OCI-LY3 (cell line): Measurements from ENCODE around the gene NNT.

Source experiments
- CTCF ChIP-seq: fragments of 200-600, 300-600 bp; sonication (generic); IDR thresholded peaks from 2 replicates; pipeline ENCODE4 v1.5.1; 2014; ENCODE audit warnings: antibody characterized with exemption, low read length, low read depth
- EZH2phosphoT487 ChIP-seq: fragments of 200-600 bp; shearing (Covaris generic); IDR thresholded peaks from 2 replicates; pipeline ENCODE4 v1.6.1; 2018; ENCODE audit warnings: antibody characterized with exemption, mixed run types, low read depth

DNA sequence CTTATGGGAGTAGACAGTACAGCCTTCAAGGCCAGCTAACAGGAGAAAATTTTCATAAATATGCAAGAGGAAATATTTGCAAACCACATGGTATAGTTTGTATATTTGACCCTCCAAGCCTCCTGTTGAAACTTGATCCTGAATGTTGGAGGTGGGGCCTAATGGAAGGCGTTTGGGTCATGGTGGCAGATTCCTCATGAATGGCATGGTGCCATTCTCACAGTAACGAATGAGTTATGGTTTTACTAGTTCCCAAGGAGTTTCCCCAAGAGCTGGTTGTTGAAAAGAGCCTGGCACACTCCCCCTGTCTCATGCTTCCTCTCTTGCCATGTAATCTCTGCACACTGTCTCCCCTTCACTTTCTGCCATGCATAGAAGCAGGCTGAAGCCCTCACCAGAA is 42.9 kb upstream of the NNT start:
- no peak for TF ChIP-seq CTCF
- TF ChIP-seq EZH2phosphoT487, result no peak
